OCI-LY7 (cell line): ENCODE data around the gene WDR64.

Experiments
- EZH2phosphoT487 ChIP-seq: fragments of 200-600 bp; sonication (generic); IDR thresholded peaks from 2 replicates; pipeline ENCODE4 v1.6.1; 2018; ENCODE audit warnings: low read depth, borderline replicate concordance, mild to moderate bottlenecking, mixed run types, antibody characterized with exemption, low read length, moderate library complexity, mixed read lengths
- TF ChIP-seq, protein P1 (sequence below): fragments of 200-600 bp; sonication (generic); conservative IDR thresholded peaks from 2 replicates; pipeline ENCODE4 v1.5.1; 2014; ENCODE audit warnings: mild to moderate bottlenecking, antibody characterized with exemption, low read length, moderate library complexity, mixed read lengths

DNA sequence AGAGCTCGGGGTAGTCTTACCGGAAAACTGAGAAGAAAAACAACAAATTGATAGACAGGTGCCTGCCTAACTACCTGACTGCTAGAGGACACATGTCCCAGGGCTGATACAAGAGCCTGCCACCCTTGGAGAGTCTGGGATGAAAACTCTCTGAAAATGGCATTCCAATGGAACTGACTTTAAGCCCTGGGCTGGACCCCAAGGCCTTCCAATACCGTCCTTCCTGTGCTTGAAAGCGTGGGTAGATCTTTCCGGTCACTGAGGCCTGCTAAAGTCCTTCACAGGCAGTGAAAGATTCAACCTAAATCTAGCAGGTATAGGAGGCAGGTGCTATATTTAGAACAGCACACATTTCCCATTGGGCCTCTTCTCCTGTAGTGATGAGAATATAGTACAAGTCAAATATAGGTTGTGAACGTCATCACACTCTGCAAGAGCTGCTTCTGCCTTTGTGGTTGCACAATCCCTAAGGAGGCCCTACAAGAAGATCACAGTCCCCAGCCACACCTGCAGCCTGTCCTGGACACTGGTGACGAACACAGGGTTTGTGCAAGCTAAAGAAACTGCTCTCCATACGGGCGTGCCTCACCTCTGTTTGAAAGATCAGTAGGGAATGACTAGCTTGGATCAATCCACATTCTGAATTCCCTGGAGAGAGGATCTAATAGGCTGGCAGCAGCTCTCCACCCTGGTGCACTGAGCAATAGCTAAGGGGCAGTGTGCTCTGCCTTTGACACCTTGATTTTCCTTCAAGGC, 11.0 kb upstream of the WDR64 start:
- TF ChIP-seq, protein P1, sequence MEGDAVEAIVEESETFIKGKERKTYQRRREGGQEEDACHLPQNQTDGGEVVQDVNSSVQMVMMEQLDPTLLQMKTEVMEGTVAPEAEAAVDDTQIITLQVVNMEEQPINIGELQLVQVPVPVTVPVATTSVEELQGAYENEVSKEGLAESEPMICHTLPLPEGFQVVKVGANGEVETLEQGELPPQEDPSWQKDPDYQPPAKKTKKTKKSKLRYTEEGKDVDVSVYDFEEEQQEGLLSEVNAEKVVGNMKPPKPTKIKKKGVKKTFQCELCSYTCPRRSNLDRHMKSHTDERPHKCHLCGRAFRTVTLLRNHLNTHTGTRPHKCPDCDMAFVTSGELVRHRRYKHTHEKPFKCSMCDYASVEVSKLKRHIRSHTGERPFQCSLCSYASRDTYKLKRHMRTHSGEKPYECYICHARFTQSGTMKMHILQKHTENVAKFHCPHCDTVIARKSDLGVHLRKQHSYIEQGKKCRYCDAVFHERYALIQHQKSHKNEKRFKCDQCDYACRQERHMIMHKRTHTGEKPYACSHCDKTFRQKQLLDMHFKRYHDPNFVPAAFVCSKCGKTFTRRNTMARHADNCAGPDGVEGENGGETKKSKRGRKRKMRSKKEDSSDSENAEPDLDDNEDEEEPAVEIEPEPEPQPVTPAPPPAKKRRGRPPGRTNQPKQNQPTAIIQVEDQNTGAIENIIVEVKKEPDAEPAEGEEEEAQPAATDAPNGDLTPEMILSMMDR: no peak
- no peak for TF ChIP-seq EZH2phosphoT487
